ENCODE measurements around the gene PLA2G4B.

Gene PLA2G4B, protein sequence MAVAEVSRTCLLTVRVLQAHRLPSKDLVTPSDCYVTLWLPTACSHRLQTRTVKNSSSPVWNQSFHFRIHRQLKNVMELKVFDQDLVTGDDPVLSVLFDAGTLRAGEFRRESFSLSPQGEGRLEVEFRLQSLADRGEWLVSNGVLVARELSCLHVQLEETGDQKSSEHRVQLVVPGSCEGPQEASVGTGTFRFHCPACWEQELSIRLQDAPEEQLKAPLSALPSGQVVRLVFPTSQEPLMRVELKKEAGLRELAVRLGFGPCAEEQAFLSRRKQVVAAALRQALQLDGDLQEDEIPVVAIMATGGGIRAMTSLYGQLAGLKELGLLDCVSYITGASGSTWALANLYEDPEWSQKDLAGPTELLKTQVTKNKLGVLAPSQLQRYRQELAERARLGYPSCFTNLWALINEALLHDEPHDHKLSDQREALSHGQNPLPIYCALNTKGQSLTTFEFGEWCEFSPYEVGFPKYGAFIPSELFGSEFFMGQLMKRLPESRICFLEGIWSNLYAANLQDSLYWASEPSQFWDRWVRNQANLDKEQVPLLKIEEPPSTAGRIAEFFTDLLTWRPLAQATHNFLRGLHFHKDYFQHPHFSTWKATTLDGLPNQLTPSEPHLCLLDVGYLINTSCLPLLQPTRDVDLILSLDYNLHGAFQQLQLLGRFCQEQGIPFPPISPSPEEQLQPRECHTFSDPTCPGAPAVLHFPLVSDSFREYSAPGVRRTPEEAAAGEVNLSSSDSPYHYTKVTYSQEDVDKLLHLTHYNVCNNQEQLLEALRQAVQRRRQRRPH

DNA sequence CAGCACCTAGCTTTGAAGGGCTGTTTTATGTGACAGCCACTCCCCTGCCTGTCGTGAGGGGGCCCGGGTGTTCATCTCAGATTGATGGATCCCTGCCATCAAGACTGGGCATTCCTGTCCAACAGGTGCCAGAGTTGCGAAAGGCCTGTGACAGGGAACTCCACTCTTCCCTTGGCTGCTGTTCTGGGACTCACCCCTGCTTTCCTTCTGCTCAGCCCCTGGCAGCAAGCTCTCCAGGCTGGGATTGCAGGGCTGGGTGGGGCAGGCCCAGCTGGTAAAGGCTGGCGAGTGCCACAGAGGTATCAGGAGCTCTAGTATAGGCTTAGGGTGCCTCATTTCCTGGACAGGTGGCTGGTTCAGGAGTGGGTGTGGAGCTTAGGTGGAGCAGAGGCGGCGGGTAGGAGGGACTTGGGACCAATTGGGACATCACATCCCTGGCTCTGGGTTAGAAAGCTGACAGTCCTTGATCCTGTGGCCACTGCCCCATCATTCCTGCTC lies at the start of gene PLA2G4B:
Gene PLA2G4B (plus strand): TSS at position 448 of the 498 bp plus-strand sequence. CDS start 67 bp downstream, outside the sequence.
- no peak for DNase-seq

DNA sequence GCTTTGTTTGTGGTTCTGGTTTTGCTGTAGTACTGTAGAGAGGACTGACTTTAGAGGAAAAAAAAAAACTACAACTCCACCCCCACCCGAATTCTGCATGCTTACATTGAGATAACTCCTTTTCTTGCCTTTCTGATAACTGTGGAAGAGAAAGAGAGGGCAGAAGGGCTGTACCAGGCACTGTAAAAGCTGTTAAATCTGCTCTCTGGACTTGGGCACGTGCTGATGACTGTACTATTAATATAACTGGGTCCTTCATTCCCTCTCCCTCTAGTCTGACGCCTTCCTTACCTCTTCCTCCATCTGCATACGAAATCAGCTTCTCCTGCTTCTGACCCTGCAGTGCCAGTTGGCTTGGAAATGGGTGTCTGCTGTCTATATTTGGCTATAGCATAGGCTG lies 49.4 kb upstream of the PLA2G4B start:
- DNase-seq, result no peak

DNA sequence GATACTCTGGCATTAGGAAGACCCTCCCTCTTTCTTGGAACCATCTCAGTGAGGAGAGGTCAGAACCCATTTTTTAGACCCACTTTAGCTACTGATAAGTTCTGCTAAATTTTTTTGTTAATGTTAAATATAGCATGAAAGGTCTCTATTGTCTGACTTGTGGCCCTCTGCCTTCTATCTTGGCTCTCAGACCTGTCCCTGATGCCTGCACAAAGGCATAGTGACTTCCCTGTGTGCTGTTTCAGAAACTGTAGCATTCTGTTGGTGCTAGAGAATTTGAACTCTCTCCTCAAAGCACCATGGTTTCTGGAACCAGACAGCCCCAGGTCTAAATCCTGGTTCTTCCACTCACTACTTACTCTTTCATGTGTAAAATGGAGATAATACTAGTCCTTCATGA lies 49.0 kb upstream of the PLA2G4B start:
- no peak for DNase-seq

- DNase-seq, result no peak
These were observed 48.5 kb upstream of the PLA2G4B start for GRCh38 chr15:41790169-41790568.

DNA sequence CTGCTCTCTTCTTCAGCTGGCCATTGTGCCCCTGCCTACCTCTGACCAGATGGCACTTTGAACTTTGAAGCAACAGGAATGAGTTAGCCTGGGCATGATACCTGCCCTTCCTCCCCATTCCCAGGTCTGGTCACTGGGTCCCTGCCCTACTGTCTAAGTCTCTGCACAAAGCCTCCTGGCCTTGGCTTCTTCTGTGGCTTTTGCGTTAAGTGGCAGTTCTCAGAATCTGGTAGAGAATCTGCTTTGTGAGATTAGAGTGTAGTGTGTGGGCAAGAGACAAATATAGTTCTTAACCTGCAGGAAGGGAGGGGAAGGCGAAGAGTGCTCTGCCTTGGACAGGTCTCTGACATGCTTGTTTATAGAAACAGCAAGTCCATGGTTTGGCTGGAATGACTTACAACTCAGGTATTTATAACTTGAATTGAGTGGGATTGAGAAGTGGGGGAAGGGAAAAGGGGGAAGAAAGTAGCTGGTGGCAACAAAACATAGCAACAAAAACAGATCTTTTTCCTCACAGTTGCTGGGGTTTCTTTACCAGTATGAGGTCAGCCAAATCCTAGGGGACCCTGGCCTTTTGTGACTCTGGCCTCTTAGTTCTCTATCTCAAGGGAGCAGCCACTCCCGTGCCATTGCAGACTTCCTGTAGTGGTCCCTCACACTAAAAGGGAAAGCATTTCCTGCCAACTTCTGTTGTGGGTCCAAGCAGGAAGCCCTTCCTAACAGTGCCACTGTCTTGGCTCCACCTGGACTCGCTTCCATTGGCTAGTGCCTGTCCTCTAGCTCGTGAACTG lies 47.7 kb upstream of the PLA2G4B start:
- no peak for DNase-seq

GRCh38 chr15:41791547-41791937 lies 47.1 kb upstream of the PLA2G4B start:
- no peak for DNase-seq

DNA sequence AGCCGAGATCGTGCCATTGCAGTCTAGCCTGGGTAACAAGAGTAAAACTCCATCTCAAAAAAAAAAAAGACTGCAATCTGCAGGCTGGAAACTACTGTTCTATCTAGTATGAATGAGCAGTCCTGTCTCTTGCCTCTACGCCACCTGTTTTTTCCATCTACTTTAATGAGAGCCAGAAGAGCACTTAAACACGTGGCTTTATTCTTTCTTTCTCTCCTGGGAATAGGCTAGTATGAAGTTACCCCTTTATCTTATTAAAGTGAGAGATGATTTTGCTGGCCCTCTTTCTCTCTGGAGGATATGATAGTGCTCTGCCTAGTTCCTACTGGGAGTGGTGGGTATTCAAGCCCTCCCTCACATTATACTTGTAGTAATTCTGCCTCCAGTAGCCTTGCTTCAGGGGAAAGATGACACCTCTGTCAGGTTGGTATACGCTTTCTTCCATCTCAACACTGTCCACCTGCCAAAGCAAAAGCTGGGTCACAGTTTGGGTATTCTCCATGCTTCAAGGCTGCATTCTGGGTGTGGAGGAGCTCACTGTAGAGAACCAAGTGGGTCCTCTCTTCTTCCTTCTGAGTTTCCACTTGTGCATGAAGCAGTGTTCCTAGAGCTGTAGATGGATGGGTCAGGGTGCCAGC lies 46.5 kb upstream of the PLA2G4B start:
- DNase-seq, result no peak

- DNase-seq, result no peak
These were observed 44.6 kb upstream of the PLA2G4B start for GRCh38 chr15:41794081-41794480.

DNA sequence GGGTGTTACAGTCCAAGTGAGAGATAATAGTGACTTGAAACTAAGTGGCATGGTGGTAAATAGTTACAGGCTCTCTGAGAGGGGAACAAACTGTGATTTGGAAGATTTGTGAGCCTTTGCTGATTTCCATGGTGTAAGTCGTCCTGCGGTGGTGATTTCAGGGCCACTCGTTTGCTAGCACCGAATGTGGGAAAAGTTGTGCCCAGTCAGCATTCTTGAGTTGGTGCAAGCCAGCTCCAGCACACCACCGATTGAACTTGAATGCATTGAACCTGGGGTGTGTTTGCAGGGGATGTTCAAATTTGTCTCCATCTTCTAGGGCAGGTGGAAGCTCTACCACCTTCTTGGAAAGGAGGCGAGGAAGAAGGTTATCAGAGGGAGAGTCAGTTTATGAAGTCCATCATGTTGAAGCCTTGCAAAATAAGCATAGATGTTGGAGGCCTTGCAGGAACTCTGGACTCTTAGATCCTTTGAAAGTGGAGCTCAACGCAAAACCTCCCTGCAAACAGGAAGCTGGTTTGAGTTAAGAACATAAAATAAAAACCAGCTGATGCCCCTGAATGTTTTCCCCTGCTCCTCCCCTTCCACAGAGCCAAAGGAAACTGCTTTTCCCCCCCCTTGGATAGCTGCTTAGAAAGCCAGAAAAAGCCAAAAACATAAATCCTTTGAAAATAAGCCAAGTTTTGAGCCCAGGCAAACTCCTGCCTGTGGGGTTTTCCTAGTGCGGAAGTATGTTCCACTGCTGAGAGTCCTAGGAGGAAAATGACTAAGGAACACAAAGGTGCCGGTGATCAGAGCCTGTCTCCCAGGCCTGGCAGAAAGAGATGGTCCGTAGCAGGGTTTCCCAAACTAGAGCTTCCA lies 42.4 kb upstream of the PLA2G4B start:
- DNase-seq, result no peak

DNA sequence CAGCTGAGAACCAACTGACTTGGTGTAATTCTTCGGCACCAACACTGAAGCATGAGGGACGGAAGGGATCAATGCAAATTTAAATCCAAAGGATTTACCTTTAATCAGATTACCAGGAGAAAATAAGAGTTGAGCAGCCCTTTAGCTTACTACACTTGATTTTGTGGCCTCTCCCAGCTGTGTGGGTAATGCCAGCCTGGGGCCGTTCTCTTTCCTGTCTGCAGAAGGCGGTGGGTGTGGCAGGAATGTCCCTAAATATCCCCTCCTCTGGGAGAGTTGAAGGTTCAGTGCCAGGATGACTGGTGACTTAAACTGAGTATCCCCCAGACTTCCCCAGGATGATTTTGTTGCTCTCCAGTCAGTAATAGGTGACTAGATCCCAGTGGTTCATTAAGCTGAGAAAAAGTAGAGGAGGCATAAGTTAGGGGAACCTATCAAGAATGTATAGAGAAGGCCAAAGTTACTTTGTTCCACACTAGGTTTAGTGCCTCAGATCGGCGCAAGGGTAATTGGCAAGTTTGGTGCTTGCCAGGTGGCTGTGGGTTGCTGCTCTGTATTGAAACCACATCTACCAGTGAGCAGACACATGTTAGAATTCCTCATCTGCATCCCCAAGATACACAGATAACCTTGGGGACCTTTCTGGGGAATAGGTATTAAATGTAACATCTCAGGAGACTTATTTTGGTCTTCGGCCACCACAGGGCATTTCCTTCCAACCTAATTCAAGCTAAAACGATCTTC lies 41.3 kb upstream of the PLA2G4B start:
- DNase-seq, result no peak

- DNase-seq, result no peak
These were observed 39.8 kb upstream of the PLA2G4B start for GRCh38 chr15:41798607-41799487.

DNA sequence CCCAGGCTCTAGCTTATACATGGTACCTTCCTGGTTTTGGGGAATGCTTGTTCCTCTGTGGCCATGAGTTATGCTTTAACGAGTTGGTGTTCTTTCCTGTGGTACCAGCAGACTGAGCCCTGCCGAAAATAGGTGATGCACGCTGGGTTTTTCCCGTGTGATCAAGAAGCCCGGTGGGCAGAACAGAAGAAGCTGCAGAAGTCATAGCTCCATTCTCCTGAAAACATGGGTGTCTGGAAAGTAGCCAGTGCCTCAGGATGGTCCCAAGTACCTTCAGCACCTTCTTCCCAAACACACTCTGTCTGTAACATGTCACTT lies 39.2 kb upstream of the PLA2G4B start:
- no peak for DNase-seq

- DNase-seq, result no peak
These were observed 37.5 kb upstream of the PLA2G4B start for GRCh38 chr15:41801185-41801584.

DNA sequence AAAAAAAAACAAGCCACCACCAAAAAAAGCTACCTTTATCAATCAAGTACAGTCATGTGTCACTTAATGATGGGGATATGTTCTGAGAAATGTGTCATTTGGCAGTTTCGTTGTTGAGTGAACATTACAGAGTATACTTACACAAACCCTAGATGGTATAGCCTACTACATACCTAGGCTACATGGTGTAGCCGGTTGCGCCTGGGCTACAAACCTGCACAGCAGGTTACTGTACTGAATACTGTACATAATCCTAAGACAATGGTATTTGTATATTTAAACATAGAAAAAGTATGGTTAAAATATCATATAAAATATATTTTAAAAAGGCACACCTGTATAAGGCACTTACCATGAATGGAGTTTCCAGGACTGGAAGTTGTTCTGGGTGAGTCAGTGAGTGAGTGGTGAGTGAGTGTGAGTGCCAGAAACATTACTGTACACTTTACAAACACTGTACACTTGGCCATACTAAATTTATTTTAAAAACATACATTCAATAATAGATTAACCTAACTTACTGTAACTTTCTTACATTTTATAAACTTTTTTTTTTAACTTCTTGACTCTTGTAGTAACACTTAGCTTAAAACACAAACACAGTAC lies 36.7 kb upstream of the PLA2G4B start:
- DNase-seq, result no peak

DNA sequence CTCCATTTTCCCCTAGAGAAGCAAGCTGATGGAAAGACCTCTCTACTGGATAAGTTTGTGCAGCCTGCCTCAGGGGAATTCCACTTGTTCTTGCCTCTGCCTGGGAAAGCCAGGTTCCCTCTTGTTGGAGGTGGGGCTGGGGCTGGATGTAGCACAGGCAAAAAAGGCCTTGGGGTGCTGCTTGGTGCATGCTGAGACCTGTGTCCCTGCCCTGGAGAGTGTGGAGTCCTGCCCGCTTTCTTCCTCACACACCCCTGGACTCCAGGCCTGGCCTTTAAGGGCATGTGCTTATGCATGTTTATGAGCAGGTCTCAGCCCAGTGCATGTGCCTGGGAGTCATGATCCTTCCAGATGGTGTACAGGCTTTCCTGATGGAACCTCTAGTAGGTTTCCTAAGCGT lies 34.3 kb upstream of the PLA2G4B start:
- DNase-seq, result no peak

- DNase-seq, result no peak
These were observed 33.6 kb upstream of the PLA2G4B start for GRCh38 chr15:41804916-41805666.

DNA sequence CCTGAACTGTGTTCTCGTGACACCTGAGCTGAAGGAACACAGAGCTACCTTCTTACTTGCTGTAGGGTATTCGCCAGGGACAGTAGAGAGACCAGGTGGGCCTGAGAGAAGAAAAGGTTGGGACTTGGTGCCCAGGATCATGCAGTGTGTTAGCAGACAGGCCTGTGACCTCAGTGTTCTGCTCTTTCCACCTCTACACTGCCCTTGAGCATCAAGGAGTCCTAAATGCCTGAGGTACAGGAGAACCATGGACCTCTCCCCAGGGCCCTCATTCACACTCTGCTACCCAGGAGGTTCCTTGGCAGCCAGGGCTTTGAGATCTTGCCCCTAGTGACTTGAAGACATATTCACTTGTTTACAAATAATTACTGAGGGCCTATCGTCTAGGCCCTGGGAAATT lies 32.9 kb upstream of the PLA2G4B start:
- no peak for DNase-seq

- DNase-seq, result no peak
These were observed 32.1 kb upstream of the PLA2G4B start for GRCh38 chr15:41806291-41807181.

All from CD4-positive, alpha-beta T cell treated with Interleukin-21 for 1 hour (primary cell).